ENCODE data around the gene PTH1R. TPM values are rescaled to one million over a fixed set of nuclear protein-coding genes. Genes with fewer than 3 reads are reported as not detected.

The PTH1R gene
- total RNA-seq, 1 experiment from 2014 or later: 0.32 TPM

GRCh38 chr3:46884427-46884826, 6.9 kb downstream of the PTH1R start (continued):
- no peak for TF ChIP-seq REST (IDR thresholded peaks at IDR 0.05; ENCODE audit: low read depth)
- TF ChIP-seq SIN3A (IDR thresholded peaks at IDR 0.05; ENCODE audit: low read depth): no peak
- TF ChIP-seq JUND (IDR thresholded peaks at IDR 0.05): no peak
- no peak for TF ChIP-seq RAD21 (IDR thresholded peaks at IDR 0.05; ENCODE audit: low read depth)
- no peak for TF ChIP-seq ZBTB33 (IDR thresholded peaks at IDR 0.05; ENCODE audit: extremely low read depth, insufficient replicate concordance, low read length)
- no peak for TF ChIP-seq POLR2AphosphoS5 (IDR thresholded peaks at IDR 0.05; ENCODE audit: low read depth, low read length)
- TF ChIP-seq SRF (IDR thresholded peaks at IDR 0.05; ENCODE audit: low read depth): no peak
- no peak for TF ChIP-seq YY1 (IDR thresholded peaks at IDR 0.05; ENCODE audit: extremely low read depth, insufficient replicate concordance, low read depth, low read length)
- no peak for TF ChIP-seq MAX (IDR thresholded peaks at IDR 0.05)
- TF ChIP-seq SP1 (IDR thresholded peaks at IDR 0.05; ENCODE audit: low read depth): no peak

Data from HCT116 (cell line).